22Rv1 (cell line): ENCODE data around the gene TMEM233.

Experiments
- H3K27ac ChIP-seq: fragments of 450-650 bp; 2 replicates; pipeline ENCODE4 v1.5.1; 2017
- ZFX ChIP-seq: fragments of 450-650 bp; IDR thresholded peaks from 2 replicates; pipeline ENCODE4 v1.6.1; 2017; ENCODE audit warnings: antibody characterized with exemption, borderline replicate concordance
- TF ChIP-seq, protein P1 (sequence below): fragments of 450-650 bp; IDR thresholded peaks from 2 replicates; pipeline ENCODE4 v1.5.1; 2017; ENCODE audit warnings: mild to moderate bottlenecking

TMEM233 gene

GRCh38 chr12:119573086-119573485 lies 20.5 kb upstream of the TMEM233 start:
- no peak for TF ChIP-seq ZFX
- TF ChIP-seq, protein P1, sequence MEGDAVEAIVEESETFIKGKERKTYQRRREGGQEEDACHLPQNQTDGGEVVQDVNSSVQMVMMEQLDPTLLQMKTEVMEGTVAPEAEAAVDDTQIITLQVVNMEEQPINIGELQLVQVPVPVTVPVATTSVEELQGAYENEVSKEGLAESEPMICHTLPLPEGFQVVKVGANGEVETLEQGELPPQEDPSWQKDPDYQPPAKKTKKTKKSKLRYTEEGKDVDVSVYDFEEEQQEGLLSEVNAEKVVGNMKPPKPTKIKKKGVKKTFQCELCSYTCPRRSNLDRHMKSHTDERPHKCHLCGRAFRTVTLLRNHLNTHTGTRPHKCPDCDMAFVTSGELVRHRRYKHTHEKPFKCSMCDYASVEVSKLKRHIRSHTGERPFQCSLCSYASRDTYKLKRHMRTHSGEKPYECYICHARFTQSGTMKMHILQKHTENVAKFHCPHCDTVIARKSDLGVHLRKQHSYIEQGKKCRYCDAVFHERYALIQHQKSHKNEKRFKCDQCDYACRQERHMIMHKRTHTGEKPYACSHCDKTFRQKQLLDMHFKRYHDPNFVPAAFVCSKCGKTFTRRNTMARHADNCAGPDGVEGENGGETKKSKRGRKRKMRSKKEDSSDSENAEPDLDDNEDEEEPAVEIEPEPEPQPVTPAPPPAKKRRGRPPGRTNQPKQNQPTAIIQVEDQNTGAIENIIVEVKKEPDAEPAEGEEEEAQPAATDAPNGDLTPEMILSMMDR: no peak
- no peak overlapping the region for H3K27ac ChIP-seq

- H3K27ac ChIP-seq: no peak overlapping the region
- no peak for TF ChIP-seq ZFX
- TF ChIP-seq, protein P1: no peak
Measured at GRCh38 chr12:119574255-119574654, 19.3 kb upstream of the TMEM233 start.

- no peak for TF ChIP-seq ZFX
- TF ChIP-seq, protein P1: no peak
- H3K27ac ChIP-seq: no peak overlapping the region
Measured at GRCh38 chr12:119576118-119576810, 17.3 kb upstream of the TMEM233 start.

DNA sequence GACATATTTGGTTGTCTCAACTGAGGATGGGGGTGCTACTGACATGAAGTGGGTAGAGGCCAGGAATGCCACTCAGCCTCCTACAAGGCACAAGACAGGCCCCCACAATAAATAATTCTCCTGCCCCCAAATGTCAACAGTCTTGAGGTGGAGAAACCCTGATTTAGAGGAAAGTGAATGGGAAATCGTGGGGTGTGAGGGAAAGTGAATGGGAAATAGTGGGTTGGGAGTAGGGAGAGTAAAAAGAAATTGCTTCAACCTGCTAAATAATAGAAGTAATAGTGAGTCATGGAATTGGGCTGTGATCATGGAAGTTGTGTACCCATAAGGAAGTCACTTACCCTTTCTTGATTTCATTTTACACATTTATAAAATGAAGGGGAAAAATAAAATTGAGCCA lies 16.7 kb upstream of the TMEM233 start:
- TF ChIP-seq, protein P1: no peak
- no peak for TF ChIP-seq ZFX
- no peak overlapping the region for H3K27ac ChIP-seq

DNA sequence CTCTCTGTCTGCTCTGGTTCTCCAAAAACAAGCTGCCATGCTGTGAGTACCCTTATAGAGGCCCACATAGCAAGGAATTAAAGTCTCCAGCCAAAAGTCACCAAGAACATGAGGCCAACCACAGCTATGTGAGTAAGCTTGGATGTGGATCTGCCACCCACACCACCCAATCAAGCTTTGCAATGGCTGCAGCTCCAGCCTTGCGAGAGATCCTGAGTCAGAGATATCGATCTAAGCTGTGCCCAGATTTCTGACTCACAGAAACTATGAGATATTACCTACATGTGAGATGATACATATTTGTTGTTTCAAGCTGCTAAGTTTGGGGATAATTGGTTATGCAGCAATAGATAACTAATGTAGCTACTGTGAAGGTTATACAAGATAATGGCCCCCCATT lies 15.5 kb upstream of the TMEM233 start:
- H3K27ac ChIP-seq: no peak overlapping the region
- TF ChIP-seq, protein P1: no peak
- no peak for TF ChIP-seq ZFX

- TF ChIP-seq, protein P1: no peak
- H3K27ac ChIP-seq: no peak overlapping the region
Measured at GRCh38 chr12:119589097-119589496, 4.5 kb upstream of the TMEM233 start.

- H3K27ac ChIP-seq: no peak overlapping the region
- TF ChIP-seq ZFX: no peak
- TF ChIP-seq, protein P1: no peak
Measured at GRCh38 chr12:119589634-119590033, 3.9 kb upstream of the TMEM233 start.
